ENCODE data around the gene NKG7. TPM values are rescaled to one million over a fixed set of nuclear protein-coding genes. Genes with fewer than 3 reads are reported as not detected.

The NKG7 gene
- total RNA-seq, 1 experiment from 2014 or later: not detected

DNA sequence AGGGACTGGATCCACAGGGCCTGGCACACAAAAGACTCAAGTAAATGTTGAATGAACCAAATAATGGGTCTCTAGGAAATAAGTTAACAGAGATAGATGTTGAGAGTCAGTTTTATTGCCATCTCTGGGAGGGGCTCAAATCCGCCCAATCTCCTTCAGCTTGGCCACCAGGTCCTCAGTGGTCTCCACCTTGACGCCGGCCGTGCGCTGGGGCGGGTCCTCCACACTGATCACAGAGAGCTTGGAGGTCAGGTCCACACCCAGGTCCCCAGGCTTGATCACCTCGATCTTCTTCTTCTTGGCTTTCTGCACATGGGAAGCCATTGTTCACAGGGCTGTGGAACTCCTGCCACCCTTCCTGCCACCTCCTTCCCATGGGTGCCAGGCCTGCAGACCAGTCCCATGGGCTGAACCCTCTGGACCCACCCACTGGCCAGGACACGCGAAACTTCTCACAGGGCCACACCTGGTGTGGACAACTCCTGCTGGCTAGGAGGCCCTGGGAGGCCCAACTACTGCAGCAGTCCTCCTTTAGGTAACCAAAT lies 27.3 kb downstream of the NKG7 start:
- no peaks in the 10 kb centered on the region for H3K9me2 ChIP-seq (ENCODE audit: insufficient read depth)
- intact Hi-C loops (cut with micrococcal nuclease; ENCODE audit: unreplicated experiment): no loop called here
- H3K4me1 ChIP-seq (replicated peaks; ENCODE audit: insufficient read depth): peaks cover 17% of the 10 kb centered on the region
- DNase-seq: no peak
- no TSS peak for BruUV-seq (replicated peaks)
- no peak overlapping the region for H3K4me2 ChIP-seq
- no peaks in the 10 kb centered on the region for H3K36me3 ChIP-seq (ENCODE audit: low read depth)
- no peaks in the 10 kb centered on the region for H3K9me3 ChIP-seq (ENCODE audit: insufficient read depth, low read depth)
- no peaks in the 10 kb centered on the region for H3K79me2 ChIP-seq (ENCODE audit: low read depth)
- POLR2A ChIA-PET (ENCODE audit: unreplicated experiment): no interaction called here
- TF ChIP-seq CTCF (conservative IDR thresholded peaks at IDR 0.05): no peak
- no peak for TF ChIP-seq EZH2 (IDR thresholded peaks at IDR 0.05; ENCODE audit: low read depth)
- CTCF ChIA-PET: no interaction called here
- no peaks in the 10 kb centered on the region; the same call in none of the 2 replicates for H4K20me1 ChIP-seq (ENCODE audit: insufficient read depth)
- H3K27ac ChIP-seq: no peak overlapping the region
- no peak overlapping the region for H2AFZ ChIP-seq
- no peaks in the 10 kb centered on the region for H3K27me3 ChIP-seq (ENCODE audit: insufficient read depth, low read depth)
- H3F3A ChIP-seq (ENCODE audit: insufficient read depth, low read depth): peaks cover 35% of the 10 kb centered on the region
- H3K4me3 ChIP-seq: no peak overlapping the region

DNA sequence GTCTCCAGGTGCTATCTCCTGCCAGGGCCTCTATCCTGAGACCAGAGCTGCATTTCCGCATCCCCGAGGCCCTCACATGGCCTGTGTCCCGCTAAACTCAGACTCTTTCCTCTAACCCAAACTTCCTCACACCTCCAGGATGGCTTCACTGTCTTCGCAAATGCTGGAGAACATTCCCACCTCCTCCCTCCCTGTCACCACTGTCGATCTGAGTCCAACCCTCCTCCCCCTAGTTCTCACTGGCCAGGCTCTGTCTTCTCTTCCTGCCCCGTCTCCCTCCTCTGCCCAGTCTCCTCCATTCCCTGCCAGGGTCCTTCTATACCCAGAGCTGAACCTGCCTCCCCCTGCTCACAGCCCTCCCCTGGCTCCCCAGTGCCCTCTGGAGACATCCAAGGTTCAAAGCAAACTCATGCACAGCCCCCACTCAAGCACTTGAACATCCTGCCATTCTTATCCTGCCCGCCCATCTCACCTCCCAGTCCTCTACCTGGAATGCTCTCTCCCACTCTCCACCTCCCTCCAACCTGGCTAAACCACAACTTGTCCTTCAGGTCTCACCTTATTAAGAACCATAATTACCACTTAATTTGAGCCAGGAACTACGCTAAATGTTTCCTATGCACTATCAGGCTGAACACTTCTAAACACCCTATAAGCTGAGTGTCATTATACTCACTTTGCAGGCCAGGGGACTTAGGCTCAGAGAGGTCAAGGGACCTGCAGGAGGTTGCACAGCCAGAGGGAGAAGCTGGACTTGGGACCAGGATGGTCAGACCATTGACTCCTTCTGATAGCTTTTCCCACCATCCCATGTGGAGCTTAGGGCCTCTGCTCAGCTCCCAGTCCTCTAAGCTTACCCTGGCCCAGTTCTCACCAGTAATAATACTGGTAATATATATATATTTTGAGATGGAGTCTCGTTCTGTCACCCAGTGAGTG lies 29.6 kb downstream of the NKG7 start:
- no peak overlapping the region for H3K27ac ChIP-seq
- TF ChIP-seq EZH2 (IDR thresholded peaks at IDR 0.05; ENCODE audit: low read depth) (no peak), CTCF (conservative IDR thresholded peaks at IDR 0.05) (no peak)
- intact Hi-C loops (cut with micrococcal nuclease; ENCODE audit: unreplicated experiment): no loop called here
- H3K79me2 ChIP-seq (ENCODE audit: low read depth): no peaks in the 10 kb centered on the region
- ChIA-PET POLR2A (ENCODE audit: unreplicated experiment) (interaction anchor here (0.5 kb wide), 1 partner anchor 325 kb away, joined by 14 read pairs; no protein-coding TSS in a partner anchor), CTCF (no interaction called here)
- no peak overlapping the region for H3K4me3 ChIP-seq
- H3F3A ChIP-seq (ENCODE audit: insufficient read depth, low read depth): peaks cover 29% of the 10 kb centered on the region
- no peaks in the 10 kb centered on the region for H3K9me2 ChIP-seq (ENCODE audit: insufficient read depth)
- H3K36me3 ChIP-seq (ENCODE audit: low read depth): no peaks in the 10 kb centered on the region
- no peaks in the 10 kb centered on the region for H3K27me3 ChIP-seq (ENCODE audit: insufficient read depth, low read depth)
- no peaks in the 10 kb centered on the region; the same call in 1 of the 2 replicates for H4K20me1 ChIP-seq (ENCODE audit: insufficient read depth)
- no peaks in the 10 kb centered on the region for H3K9me3 ChIP-seq (ENCODE audit: insufficient read depth, low read depth)
- no peak overlapping the region for H3K4me2 ChIP-seq
- DNase-seq: no peak
- peaks cover 21% of the 10 kb centered on the region for H3K4me1 ChIP-seq (replicated peaks; ENCODE audit: insufficient read depth)
- H2AFZ ChIP-seq: no peak overlapping the region
- BruUV-seq (replicated peaks): no TSS peak

DNA sequence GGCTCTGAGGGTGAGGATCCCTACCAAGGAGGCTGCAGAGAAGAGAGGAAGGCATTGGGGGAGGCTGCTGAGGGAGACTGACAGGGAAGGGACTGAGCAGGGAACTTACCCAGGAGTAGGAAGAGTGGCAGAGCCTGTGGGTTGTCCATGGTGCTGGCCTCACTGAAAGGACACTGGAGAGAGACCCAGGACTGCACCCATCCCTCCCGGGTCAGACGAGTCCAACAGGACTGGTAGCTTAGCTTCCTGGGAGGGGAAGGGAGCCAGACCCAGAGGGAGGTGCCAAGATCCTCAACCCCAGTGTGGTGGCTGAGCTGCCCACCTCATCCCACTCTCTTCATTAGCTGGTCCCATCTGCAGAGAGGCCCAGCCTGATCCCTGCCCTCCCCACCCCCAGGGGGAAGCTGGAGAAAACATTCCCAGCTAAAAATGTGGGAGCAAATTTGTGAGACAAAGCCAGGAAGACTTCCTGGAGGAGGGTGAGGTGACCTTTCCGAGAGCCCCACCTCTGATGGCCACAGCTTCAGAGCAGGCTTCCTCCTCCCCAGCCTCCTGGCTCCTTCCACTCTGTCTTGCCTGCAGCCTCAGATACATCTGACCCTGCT lies 30.4 kb downstream of the NKG7 start, which contains the start of gene VSIG10L:
Gene VSIG10L, minus strand, starts transcription at position 164 of the 605 bp plus-strand sequence. Its CDS starts 15 bp downstream, at position 149.
- BruUV-seq (replicated peaks): no TSS peak
- POLR2A ChIA-PET (ENCODE audit: unreplicated experiment): interaction anchor here (0.5 kb wide), 1 partner anchor 324 kb away, joined by 14 read pairs; no protein-coding TSS in a partner anchor
- no peak within 1 kb of the TSS for H3K27ac ChIP-seq
- H3K4me3 ChIP-seq: no peak within 1 kb of the TSS
- H3K9me3 ChIP-seq (ENCODE audit: insufficient read depth, low read depth): no peaks in the 10 kb centered on the region
- no peak within 1 kb of the TSS for H2AFZ ChIP-seq
- peak; percentile 51 to 56 for DNase-seq
- H4K20me1 ChIP-seq (ENCODE audit: insufficient read depth): no peaks in the 10 kb centered on the region
- H3K36me3 ChIP-seq (ENCODE audit: low read depth): no peaks in the 10 kb centered on the region
- no peaks in the 10 kb centered on the region for H3K9me2 ChIP-seq (ENCODE audit: insufficient read depth)
- CTCF ChIA-PET: interaction anchor here (0.6 to 1.0 kb wide), 2 partner anchors 9 to 57 kb away, joined by 3 to 4 read pairs; no protein-coding TSS in a partner anchor
- intact Hi-C loops (cut with micrococcal nuclease; ENCODE audit: unreplicated experiment): no loop called here
- H3F3A ChIP-seq (ENCODE audit: insufficient read depth, low read depth): peaks cover 29% of the 10 kb centered on the region
- no peaks in the 10 kb centered on the region for H3K27me3 ChIP-seq (ENCODE audit: insufficient read depth, low read depth)
- H3K4me2 ChIP-seq: peak within 1 kb of the TSS; percentile 29
- no peaks in the 10 kb centered on the region for H3K79me2 ChIP-seq (ENCODE audit: low read depth)
- H3K4me1 ChIP-seq (replicated peaks; ENCODE audit: insufficient read depth): peaks cover 21% of the 10 kb centered on the region
- no peak for TF ChIP-seq EZH2 (IDR thresholded peaks at IDR 0.05; ENCODE audit: low read depth)
- TF ChIP-seq CTCF (conservative IDR thresholded peaks at IDR 0.05): no peak
